Small intestine (tissue), 7 donors: Measurements from ENCODE around the gene GREB1. TPM values are rescaled to one million over a fixed set of nuclear protein-coding genes. Genes with fewer than 3 reads are reported as not detected.
A peak's percentile ranks its signal among the peaks of the same experiment; 100 is the strongest.

Experiments
- DNase-seq, 2 donors: peaks; one replicate each; pipeline versions ENCODE4 v3.0.0 to v3.0.0-alpha.2; 2013
- FAIRE-seq: peaks from 2 replicates; lab custom pipeline; 2012; peaks lifted over from hg19 to GRCh38; lab: Jason Lieb, UNC
- H3K27ac ChIP-seq, 3 donors: one replicate each; pipeline ENCODE4 v1.5.1; 2013; ENCODE audit warnings: low read length in 2 of 3, mild to moderate bottlenecking in 2 of 3, control low read depth in 1 of 3, inconsistent platforms in 1 of 3, low read depth in 1 of 3, moderate library complexity in 1 of 3
- H3K27me3 ChIP-seq, 3 donors: one replicate each; pipeline ENCODE4 v1.6.1; 2013; ENCODE audit warnings: low read length in 3 of 3, inconsistent platforms in 1 of 3; ENCODE audit not compliant: control insufficient read depth in 3 of 3, insufficient read depth in 3 of 3
- H3K36me3 ChIP-seq, 3 donors: one replicate each; pipeline ENCODE4 v1.6.1; 2013; ENCODE audit warnings: low read length in 3 of 3, inconsistent platforms in 1 of 3, low read depth in 1 of 3, mild to moderate bottlenecking in 1 of 3, moderate library complexity in 1 of 3; ENCODE audit not compliant: control insufficient read depth in 3 of 3, insufficient read depth in 2 of 3
- H3K4me1 ChIP-seq, 3 donors: one replicate each; pipeline ENCODE4 v1.6.1; 2013; ENCODE audit warnings: low read length in 2 of 3, inconsistent platforms in 1 of 3, low read depth in 1 of 3, mild to moderate bottlenecking in 1 of 3, moderate library complexity in 1 of 3; ENCODE audit not compliant: control insufficient read depth in 3 of 3, insufficient read depth in 2 of 3
- H3K4me3 ChIP-seq, 3 donors: one replicate each; pipeline ENCODE4 v1.5.1; 2013; ENCODE audit warnings: low read length in 3 of 3, control low read depth in 1 of 3, inconsistent platforms in 1 of 3, low read depth in 1 of 3, mild to moderate bottlenecking in 1 of 3, moderate library complexity in 1 of 3
- H3K9me3 ChIP-seq, 2 donors: one replicate each; pipeline ENCODE4 v1.6.1; 2013; ENCODE audit warnings: low read depth in 1 of 2, low read length in 1 of 2; ENCODE audit not compliant: control insufficient read depth in 2 of 2, insufficient read depth in 1 of 2
- WGBS, 3 donors: extraction: QIAGEN DNeasy Blood & Tissue Kit; methylation state at CpG; one replicate each; pipeline ENCODE4 v1.1.7; 2013; 5-methylcytosine and 5-hydroxymethylcytosine counted together
- polyA plus RNA-seq, 4 donors: library from polyadenylated mRNA; stranded (reverse) in 3 of 4; unstranded in 1 of 4; fragments of 200-250 nt in 3 of 4; fragments of 120-200 nt in 1 of 4; gene quantifications; one replicate each; pipeline versions ENCODE4 v1.2.1 to v1.2.3, GENCODE V29; 2013
- donor health status: healthy with polysubstance abuse.
- donor health status: control.
- donor health status: control.
- donor health status: Bipolar disorder and iron deficiency.
- donor health status: healthy.

GREB1 gene
- polyA plus RNA-seq, 4 donors = 0.76 to 1.8 (median 1.4) TPM; not detected in 1

DNA sequence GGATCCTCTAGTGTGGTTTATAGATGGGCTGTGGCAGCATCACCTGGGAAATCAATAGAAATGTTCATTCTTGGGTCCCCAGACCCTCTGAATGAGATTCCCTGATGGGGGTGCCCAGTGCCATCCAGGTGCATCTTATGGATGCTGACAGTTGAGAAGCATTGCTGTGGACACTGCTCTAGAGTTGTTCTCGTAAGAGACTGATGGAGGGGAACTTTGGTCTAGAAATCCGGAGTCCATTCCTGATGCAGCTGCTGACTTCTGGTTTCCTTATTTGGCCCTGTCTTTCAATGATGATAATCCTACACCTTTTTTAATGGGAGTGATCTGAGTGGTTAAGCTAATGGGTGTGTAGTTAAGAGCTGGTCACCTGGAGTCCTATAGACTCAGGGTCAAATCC, 39.5 kb upstream of the GREB1 start:
- Histone ChIP-seq H3K36me3 (no peaks in the 10 kb centered on the region), H3K27me3 (peaks cover 0 to 10% (median 0%) of the 10 kb centered on the region in 3 donors), H3K4me1 (no peaks in the 10 kb centered on the region), H3K9me3 (no peaks in the 10 kb centered on the region), H3K4me3 (no peak overlapping the region), H3K27ac (no peak overlapping the region)
- WGBS, 3 donors = 47 to 76% (median 58%) methylated on average over 2 of the region's 2 CpGs
- FAIRE-seq (no peak), DNase-seq (no peak)

- 62 to 70% (median 67%) methylated on average over 30 of the region's 30 CpGs for WGBS, 3 donors
- H3K4me1 ChIP-seq = no peaks in the 10 kb centered on the region
- H3K36me3 ChIP-seq = no peaks in the 10 kb centered on the region
- DNase-seq (no peak), FAIRE-seq (no peak)
- H3K27me3 ChIP-seq = peaks cover 0 to 12% (median 0%) of the 10 kb centered on the region in 3 donors
- H3K4me3 ChIP-seq = no peak overlapping the region
- H3K9me3 ChIP-seq = no peaks in the 10 kb centered on the region
- no peak overlapping the region for H3K27ac ChIP-seq
Measured at GRCh38 chr2:11495844-11496681, 37.8 kb upstream of the GREB1 start.

DNA sequence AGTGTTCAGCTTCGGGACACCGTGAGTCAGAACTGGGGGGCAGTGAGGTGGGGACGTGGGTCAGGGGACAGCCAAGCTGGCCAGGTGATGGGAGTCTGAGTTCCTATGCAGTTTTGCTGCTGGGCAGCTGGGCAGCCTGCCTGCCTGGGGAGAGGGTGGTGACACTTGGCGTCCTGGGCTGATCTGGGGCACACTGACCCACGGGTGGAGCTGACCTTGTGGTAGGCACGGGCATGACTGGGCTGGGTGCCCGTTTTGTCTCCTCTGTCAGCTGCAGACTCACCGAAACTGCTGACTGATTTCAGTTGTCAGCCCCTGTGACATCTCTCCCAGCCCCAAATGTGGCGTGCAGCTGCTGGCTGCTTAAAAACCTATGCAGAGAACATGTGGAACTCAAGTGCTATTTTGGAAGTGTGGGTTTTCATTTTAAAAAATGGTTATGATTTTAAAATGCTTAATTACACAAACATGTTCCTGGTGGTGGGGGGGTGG, 35.3 kb upstream of the GREB1 start:
- DNase-seq (no peak), FAIRE-seq (no peak)
- Histone ChIP-seq H3K4me3 (no peak overlapping the region), H3K27me3 (peaks cover 0 to 9% (median 0%) of the 10 kb centered on the region in 3 donors), H3K36me3 (no peaks in the 10 kb centered on the region), H3K4me1 (no peaks in the 10 kb centered on the region), H3K9me3 (peaks cover 0 to 3% of the 10 kb centered on the region in 2 donors), H3K27ac (no peak overlapping the region)
- WGBS, 3 donors = 26 to 41% (median 26%) methylated on average over 9 of the region's 9 CpGs

GRCh38 chr2:11499081-11499743, 34.6 kb upstream of the GREB1 start:
- H3K9me3 ChIP-seq = peaks cover 0 to 3% of the 10 kb centered on the region in 2 donors

DNA sequence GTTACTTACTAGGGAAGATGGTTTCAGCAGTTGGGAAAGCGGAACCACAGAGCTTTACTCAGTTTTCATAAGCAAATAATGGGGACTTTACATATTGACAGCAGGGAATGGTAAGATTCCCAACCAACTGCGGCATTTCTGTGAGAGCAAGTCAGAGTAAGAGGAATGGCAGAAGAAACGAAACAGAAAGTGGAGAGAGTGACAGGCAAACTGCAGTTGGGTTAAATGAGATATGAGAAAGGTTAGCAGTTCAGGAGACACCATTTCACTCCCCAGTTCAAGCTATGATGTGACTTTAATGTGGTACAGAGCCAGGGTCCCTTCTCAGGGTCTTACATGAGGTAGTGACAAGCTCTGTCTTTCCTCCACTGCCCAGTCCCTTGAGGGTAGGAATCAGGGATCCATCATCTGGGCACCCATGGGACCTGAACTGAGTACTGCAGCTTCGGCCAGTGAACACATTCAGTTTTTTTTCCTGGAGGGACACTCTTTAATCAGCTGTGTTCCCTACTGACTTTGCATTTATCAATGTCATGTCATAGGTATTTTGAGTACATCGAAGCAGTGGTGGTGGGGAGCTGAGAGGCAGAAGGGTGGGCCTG, 33.0 kb upstream of the GREB1 start:
- H3K4me3 ChIP-seq = no peak overlapping the region
- peak in 1 of 2 donors; percentile 20 for DNase-seq
- peaks cover 0 to 5% (median 0%) of the 10 kb centered on the region in 3 donors for H3K27me3 ChIP-seq
- WGBS, 3 donors = 62 to 69% (median 62%) methylated on average over 5 of the region's 5 CpGs
- H3K4me1 ChIP-seq = no peaks in the 10 kb centered on the region
- H3K9me3 ChIP-seq = peaks cover 0 to 3% of the 10 kb centered on the region in 2 donors
- H3K27ac ChIP-seq = no peak overlapping the region
- no peak for FAIRE-seq
- H3K36me3 ChIP-seq = no peaks in the 10 kb centered on the region

More at GRCh38 chr2:11499081-11499743, 34.6 kb upstream of the GREB1 start:
- Histone ChIP-seq H3K36me3 (no peaks in the 10 kb centered on the region), H3K27ac (no peak overlapping the region), H3K4me1 (no peaks in the 10 kb centered on the region), H3K4me3 (no peak overlapping the region), H3K27me3 (peaks cover 0 to 9% (median 0%) of the 10 kb centered on the region in 3 donors)
- 36 to 55% (median 51%) methylated on average over 4 of the region's 4 CpGs for WGBS, 3 donors
- no peak for DNase-seq
- no peak for FAIRE-seq

DNA sequence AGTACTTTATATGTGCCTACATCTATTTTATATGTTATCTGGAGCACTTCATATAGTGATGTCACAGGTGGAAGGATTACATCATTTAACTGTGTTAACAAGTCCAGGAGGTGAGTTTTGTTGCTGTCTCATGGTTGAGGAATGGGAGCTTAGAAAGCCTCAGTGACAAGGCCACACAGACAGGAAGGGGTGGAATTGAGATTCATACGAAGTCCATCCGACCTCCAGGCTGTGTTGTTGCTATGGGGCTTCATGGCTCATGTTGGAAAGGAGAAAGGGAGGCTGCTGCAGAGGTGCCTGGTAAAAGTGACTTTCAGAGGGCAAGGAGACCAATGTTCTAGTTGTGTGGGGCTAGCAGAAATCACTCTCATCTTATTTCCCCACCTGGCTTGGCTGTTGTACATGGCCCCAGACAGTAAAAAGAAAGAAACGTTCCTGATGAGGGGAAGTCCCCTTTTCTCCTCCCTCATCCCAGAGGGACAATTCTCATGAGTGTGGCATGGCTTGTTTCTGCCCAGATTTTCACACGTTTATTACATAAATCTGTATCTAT, 31.0 kb upstream of the GREB1 start:
- DNase-seq (no peak), FAIRE-seq (no peak)
- Histone ChIP-seq H3K4me3 (no peak overlapping the region), H3K9me3 (peaks cover 0 to 3% of the 10 kb centered on the region in 2 donors), H3K4me1 (peaks cover 0 to 3% (median 0%) of the 10 kb centered on the region in 3 donors), H3K36me3 (no peaks in the 10 kb centered on the region), H3K27me3 (peaks cover 0 to 2% (median 0%) of the 10 kb centered on the region in 3 donors), H3K27ac (no peak overlapping the region)
- 66 to 80% (median 67%) methylated on average over 4 of the region's 4 CpGs for WGBS, 3 donors

DNA sequence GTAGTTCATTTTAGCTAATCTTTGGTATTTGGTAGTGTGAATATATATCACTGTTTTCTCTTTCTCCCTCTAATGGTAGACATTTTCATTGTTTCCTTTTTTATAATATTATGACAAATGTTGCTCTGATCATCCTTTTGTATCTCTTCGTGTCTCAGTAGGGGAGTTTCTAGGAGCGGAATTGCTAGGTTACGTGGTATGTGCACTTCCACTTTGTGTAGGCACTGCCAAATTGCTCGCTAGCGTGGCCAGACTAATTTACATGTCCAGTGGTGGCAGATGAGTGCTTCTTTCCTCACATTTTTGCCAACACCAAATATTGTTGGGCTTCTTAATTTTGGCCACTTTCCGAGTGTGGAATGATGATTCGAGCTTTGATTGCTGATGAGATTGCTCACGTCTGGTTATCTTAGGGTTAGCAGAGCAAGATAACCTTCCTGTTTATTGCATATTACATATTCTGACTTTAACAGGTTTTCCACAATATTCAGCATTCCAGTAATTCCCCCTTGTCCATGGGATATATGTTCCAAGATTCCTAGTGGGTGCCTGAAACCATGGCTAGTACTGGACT, 30.4 kb upstream of the GREB1 start:
- H3K27ac ChIP-seq = no peak overlapping the region
- H3K4me1 ChIP-seq = peaks cover 0 to 3% (median 0%) of the 10 kb centered on the region in 3 donors
- WGBS, 3 donors = 59 to 66% (median 61%) methylated on average over 8 of the region's 8 CpGs
- peaks cover 0 to 2% (median 0%) of the 10 kb centered on the region in 3 donors for H3K27me3 ChIP-seq
- H3K36me3 ChIP-seq = no peaks in the 10 kb centered on the region
- no peak for FAIRE-seq
- H3K9me3 ChIP-seq = peaks cover 0 to 3% of the 10 kb centered on the region in 2 donors
- no peak overlapping the region for H3K4me3 ChIP-seq
- no peak for DNase-seq
